Measurements from ENCODE around the gene MIS18BP1. TPM values are rescaled to one million over a fixed set of nuclear protein-coding genes. Genes with fewer than 3 reads are reported as not detected.
A peak's percentile ranks its signal among the peaks of the same experiment; 100 is the strongest.
"Not testable (repeated sequence)": the region's sequence is repeated elsewhere in the genome, so short reads cannot be mapped to it uniquely, and the experiment has no call there.

The MIS18BP1 gene
- total RNA-seq: 52.9 TPM

DNA sequence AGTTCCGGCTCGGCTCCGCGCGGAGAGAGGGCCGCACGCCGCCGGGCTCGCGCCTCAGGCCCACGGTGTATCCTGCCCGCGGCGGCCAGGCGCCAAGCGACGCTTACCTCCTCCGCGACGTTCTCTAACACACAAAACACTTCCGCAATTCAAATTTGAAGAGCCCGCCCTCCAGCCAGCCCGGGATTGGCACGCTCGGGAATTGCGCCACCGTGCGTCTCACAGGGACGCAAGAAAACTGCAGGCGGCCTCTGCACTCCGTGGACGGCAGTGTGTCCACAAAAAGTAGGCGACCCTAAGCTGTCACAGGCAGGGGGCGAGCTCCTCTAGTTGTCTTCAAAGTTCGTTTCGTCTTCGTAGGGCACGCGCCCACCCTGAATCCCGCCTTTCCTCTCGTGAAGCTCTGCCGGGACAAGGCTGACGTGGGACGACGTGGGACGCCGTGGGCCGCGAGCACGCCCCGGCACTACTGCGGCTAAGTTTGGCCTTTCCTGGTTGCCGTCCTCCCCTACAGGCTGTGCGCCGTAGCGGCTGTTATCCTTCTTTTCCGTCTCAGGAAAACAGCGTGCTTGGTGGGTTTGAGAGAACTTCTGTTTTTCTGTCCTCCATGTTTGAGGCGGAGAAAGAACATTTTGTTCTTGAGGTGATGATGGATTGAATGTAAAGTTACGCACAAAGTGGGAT, at the start of gene MIS18BP1:
MIS18BP1 (minus strand) TSS at position 133 of the 684 bp plus-strand sequence. CDS start 5,916 bp downstream, outside the sequence.
- peak; percentile 96 for DNase-seq

- DNase-seq: no peak
Measured at GRCh38 chr14:45298423-45299117, 45.6 kb upstream of the MIS18BP1 start.

- DNase-seq: not testable (repeated sequence)
Measured at GRCh38 chr14:45294796-45295195, 41.8 kb upstream of the MIS18BP1 start.

DNA sequence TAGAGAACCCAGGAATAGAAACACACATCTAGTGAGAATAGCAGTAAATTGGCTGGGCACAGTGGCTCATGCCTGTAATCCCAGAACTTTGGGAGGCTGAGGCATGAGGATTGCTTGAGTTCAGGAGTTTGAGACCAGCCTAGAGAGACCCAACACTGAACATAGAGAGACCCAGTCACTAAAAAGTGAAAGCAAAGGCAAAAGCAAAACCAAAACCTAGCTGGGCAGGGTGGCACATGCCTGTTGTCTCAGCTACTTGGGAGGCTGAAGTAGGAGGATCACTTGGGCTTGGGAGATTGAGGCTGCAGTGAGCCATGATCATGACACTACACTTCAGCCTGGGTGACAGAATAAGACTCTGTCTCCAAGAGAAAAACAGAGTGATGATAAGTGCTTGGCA, 37.5 kb upstream of the MIS18BP1 start:
- no peak for DNase-seq

DNA sequence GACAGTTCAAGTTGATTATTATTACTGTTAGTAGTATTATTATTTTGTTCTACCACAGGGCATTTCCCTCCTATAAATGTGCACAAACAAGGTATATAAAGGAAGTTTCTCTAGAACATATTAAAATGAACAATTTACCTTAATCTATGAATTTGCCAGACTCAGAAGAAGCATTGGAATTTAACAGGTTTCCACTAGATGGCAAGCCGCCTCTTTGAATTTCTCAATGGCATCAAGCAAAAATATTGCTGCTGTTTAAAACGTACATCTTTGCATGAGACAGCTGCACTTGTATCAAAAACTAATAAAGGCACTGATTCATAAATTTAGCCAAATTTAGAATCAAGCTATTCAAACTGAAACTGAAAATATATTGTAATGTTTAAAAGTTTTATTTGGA, 34.6 kb upstream of the MIS18BP1 start:
- DNase-seq: no peak

- DNase-seq: no peak
Measured at GRCh38 chr14:45284802-45285201, 31.8 kb upstream of the MIS18BP1 start.

DNA sequence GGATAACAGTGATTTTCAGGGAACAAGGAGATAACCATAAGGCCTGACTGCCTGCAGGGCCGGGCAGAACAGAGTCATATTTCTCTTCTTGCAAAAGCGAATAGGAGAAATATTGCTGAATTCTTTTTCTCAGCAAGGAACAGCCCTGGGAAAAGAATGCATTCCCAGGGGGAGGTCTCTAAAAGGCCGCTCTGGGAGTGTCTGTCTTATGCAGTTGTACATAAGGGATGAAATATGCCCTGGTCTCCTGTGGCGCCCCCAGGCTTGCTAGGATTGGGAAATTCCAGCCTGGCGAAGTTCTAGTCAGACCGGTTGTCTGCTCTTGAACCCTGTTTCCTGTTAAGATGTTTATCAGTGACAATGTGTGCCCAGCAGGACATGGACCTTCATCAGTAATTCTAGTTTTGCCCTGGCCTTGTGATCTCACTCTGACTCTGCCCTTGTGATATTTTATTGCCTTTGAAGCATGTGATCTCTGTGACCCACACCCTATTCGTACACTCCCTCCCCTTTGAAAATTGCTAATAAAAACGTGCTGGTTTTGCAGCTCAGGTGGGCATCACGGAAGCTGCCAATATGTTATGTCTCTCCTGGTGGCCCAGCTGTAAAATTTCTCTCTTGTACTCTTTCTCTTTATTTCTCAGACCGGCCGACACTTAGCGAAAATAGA, 28.9 kb upstream of the MIS18BP1 start:
- not testable (repeated sequence) for DNase-seq

GRCh38 chr14:45271858-45272537, 19.0 kb upstream of the MIS18BP1 start:
- no peak for DNase-seq

DNA sequence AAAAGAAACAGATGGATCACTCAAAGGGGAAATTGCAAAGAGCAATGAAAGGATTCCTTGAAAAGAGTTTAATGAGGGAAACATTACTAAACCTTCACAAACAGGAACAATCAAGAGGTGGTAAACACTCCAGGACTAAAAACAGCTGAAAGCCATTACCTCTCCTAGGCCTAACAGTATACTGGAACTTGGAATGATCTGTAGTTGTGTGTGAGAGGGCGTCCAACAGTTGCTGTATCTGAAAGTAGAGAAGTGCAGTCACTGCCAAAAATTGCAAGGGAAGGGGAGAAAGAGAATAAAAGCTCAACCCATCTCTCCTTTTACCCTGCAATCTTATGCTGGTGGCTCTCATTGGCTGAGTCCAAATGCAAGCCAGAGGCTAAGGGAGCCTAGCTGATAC, 17.0 kb upstream of the MIS18BP1 start:
- no peak for DNase-seq

DNA sequence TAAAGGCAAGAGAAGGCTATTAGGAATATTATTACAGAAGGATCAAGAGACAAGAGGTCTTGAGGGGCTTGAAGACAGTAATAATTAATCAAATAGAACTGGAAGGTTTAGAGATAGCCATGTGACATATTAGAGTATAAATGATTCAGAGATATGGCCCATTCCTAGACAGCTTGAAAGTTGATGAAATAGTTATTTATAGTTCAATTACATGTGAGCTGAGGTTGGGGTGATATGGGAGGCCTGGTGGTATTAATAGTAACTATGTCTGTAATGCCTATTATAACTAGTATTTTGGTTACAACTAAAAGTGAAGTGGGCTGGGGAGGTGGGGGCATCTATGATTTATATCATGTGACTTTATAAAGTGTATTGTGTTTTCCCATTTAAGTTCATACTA, 14.1 kb upstream of the MIS18BP1 start:
- no peak for DNase-seq

DNA sequence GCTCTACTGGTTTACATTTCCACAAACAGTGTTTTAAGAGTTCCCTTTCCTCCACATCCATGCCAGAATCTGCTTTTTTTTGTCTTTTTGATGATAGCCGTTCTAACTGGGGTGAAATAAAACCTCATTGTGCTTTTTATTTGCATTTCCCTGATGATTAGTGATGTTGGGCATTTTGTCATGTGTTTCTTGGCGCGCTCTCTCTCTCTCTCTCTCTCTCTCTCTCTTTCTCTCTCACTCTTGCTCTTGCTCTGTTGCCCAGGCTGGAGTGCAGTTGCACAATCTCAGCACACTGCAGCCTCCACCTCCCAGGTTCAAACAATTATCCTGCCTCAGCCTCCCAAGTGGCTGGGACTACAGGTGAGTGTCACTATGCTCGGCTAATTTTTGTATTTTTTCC, 9.6 kb upstream of the MIS18BP1 start:
- no peak for DNase-seq

GRCh38 chr14:45261209-45261608, 8.2 kb upstream of the MIS18BP1 start:
- no peak for DNase-seq

DNA sequence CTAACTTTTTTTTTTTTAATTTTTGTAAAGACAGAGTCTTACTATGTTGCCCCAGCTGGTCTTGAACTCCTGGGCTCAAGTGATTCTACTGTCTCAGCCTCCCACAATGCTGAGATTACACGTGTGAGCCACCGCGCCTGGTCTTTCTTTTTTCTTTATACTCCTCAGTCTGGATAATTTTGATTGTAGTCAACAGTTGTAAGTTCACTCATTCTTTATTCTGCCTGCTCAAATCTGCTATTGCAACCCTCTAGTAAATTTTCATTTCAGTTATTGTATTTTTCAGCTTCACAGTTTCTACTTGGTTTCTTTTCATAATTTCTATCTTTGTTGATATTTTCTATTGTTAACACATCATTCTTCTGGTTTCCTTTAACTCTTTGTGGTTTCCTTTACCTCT, 5.8 kb upstream of the MIS18BP1 start:
- DNase-seq: no peak

- no peak for DNase-seq
Measured at GRCh38 chr14:45258073-45258472, 5.1 kb upstream of the MIS18BP1 start.

- DNase-seq: no peak
Measured at GRCh38 chr14:45254771-45255170, 1.8 kb upstream of the MIS18BP1 start.

DNA sequence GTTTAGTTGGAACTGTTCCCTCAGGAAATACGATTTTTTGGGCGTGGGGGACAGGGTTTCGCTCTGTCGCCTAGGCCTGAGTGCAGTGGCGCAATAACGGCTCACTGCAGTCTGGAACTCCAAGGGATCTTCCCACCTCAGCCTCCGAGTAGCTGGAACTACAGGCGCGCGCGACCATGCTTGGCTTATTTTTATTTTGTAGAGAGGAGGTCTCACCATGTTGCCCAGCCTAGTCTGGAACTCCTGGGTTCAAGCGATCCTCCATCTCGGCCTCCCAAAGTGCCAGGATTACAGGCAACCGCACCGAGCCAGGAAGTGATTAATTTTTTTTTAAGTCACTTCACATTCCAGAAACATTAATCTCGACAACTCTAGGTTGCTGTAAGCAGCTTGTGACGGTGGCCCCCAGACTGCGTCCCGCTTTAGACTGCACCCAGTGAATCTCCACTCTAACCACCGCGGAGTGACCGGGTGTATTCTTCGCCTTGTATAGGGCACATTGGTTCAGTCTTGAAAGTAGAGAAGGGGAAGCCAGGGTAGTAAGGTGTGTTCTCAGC, 830 bp upstream of the MIS18BP1 start:
- DNase-seq: no peak

GRCh38 chr14:45252366-45253069, 484 bp downstream of the MIS18BP1 start:
- no peak for DNase-seq

- peak; percentile 17 for DNase-seq
Measured at GRCh38 chr14:45251912-45252311, 1.1 kb downstream of the MIS18BP1 start.

- no peak for DNase-seq
Measured at GRCh38 chr14:45249856-45250575, 3.0 kb downstream of the MIS18BP1 start.

DNA sequence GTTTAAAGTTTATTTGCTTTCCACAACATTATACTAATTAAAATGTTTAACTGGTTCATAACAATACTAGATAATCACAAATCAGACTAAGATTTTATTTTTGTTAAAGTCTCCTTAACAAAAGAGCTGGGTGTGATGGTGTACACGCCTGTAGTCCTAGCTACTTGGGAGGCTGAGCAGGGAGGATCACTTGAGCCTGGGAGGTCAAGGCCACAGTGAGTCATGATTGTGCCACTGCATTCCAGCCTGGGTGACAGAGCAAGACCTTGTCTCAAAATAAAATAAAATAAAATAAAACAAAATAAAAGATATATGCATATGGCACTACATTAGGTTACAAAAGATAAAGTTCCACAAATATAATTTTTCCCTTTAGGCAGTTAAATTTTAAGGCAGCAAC, 5.6 kb downstream of the MIS18BP1 start:
- no peak for DNase-seq

DNA sequence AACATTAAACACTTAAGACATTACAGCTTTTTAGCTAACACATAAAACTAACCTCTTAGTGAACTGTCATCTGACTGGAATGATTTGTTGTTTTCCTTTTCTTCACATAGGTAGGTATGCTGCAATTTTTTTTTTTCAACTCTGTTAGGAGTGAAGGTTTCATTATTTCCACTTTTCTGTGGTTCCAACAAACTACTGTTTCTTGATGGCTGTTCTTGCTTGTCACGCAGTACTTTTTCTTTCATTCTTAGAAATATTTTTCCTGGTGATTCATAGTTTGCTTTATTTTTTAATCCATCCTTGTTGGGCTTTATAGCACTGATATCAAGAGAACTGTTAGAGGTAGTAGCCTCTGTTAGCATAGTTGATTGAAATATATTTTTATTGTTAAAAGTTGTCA, 6.3 kb downstream of the MIS18BP1 start:
- DNase-seq: no peak
